ENCODE measurements around the gene HABP4. TPM values are rescaled to one million over a fixed set of nuclear protein-coding genes. Genes with fewer than 3 reads are reported as not detected.

The HABP4 gene
- total and polyA plus RNA-seq, 9 of the 15 experiments (the other 6 are each of a cell fraction or from before 2014, with no cell fraction given), result 0.38 to 2.4 (median 1.9) TPM

DNA sequence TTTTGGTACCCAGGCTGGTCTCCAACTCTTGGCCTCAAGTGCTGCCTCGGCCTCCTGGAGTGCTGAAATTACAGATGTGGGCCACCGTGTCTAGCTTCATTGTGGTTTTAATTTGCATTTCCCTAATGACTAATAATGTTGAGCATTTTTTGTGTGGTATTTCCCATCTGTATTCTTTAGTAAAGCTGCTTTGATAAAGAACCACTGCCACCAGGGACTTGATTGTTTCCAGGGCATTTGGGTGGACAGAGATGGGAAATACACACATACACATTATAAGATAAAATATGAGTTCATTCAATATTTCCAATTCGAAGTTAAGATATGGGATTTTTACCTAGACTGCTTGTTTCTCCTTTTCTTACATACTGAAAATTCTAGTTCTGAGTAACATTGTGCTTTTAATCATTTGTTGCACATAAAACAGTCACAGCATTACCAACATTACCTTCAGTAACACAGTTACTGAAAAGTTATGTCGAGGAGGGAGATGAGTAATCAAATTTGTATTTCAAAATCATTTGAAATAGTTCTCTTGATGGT lies 28.9 kb downstream of the HABP4 start:
- no peaks in the 10 kb centered on the region for H4K20me1 ChIP-seq (replicated peaks; ENCODE audit: control insufficient read depth, insufficient read depth, low read length)
- intact Hi-C loops (cut with micrococcal nuclease), result no loop called here
- ChIA-PET CTCF (ENCODE audit: low intra/inter-chr PET ratio) (interaction anchor here (0.6 kb wide), 1 partner anchor 1102 kb away, joined by 5 read pairs; no protein-coding TSS in a partner anchor), POLR2A (interaction anchor here (0.6 to 0.7 kb wide), 2 partner anchors 19 to 21 kb away, joined by 3 read pairs; no protein-coding TSS in a partner anchor)
- H3K9ac ChIP-seq (ENCODE audit: insufficient read depth in 1 of 2, low read depth in 2 of 2, low read length in 2 of 2), result no peak overlapping the region
- in situ Hi-C loops (cut with MboI), result no loop called here
- FAIRE-seq, result peak; percentile 6
- no peaks in the 10 kb centered on the region for H3K36me3 ChIP-seq (ENCODE audit: control insufficient read depth, insufficient read depth, low read length)
- no peaks in the 10 kb centered on the region for H3K79me2 ChIP-seq (ENCODE audit: control insufficient read depth, insufficient read depth, low read length)
- no peak overlapping the region for H3K4me2 ChIP-seq (ENCODE audit: insufficient read depth, low read length)
- H3K9me1 ChIP-seq (ENCODE audit: control insufficient read depth, insufficient read depth, low read length), result no peaks in the 10 kb centered on the region
- no peak for ATAC-seq
- no peak for TF ChIP-seq DACH1 (IDR thresholded peaks at IDR 0.05; ENCODE audit: partially characterized antibody)
- TF ChIP-seq, protein P1, sequence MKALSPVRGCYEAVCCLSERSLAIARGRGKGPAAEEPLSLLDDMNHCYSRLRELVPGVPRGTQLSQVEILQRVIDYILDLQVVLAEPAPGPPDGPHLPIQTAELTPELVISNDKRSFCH (CRISPR knock-in tag; IDR thresholded peaks at IDR 0.05), result no peak
- TF ChIP-seq, protein P1 (tag; IDR thresholded peaks at IDR 0.05), result no peak
- no peak for TF ChIP-seq TARDBP (IDR thresholded peaks at IDR 0.05)
- no peak for TF ChIP-seq TRIM28 (IDR thresholded peaks at IDR 0.05)
- no peak for TF ChIP-seq POLR2AphosphoS5 (IDR thresholded peaks at IDR 0.05; ENCODE audit: control insufficient read depth, insufficient read depth, low read depth, low read length)
- TF ChIP-seq, protein P2, sequence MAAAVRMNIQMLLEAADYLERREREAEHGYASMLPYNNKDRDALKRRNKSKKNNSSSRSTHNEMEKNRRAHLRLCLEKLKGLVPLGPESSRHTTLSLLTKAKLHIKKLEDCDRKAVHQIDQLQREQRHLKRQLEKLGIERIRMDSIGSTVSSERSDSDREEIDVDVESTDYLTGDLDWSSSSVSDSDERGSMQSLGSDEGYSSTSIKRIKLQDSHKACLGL (CRISPR knock-in tag; IDR thresholded peaks at IDR 0.05; ENCODE audit: borderline replicate concordance, poor library complexity, severe bottlenecking), result no peak
- TF ChIP-seq FOS (IDR thresholded peaks at IDR 0.05; ENCODE audit: extremely low read depth, insufficient read length), result no peak
- no peak for TF ChIP-seq ZNF695 (CRISPR knock-in tag; IDR thresholded peaks at IDR 0.05)
- no peak for TF ChIP-seq POLR2AphosphoS2 (IDR thresholded peaks at IDR 0.05; ENCODE audit: low read length)
- TF ChIP-seq JUND (IDR thresholded peaks at IDR 0.05; ENCODE audit: borderline replicate concordance, low read depth, low read length), result no peak
- no peak for TF ChIP-seq JUND (tag; IDR thresholded peaks at IDR 0.05; ENCODE audit: borderline replicate concordance, low read depth, low read length)
- TF ChIP-seq MTF1 (CRISPR knock-in tag; IDR thresholded peaks at IDR 0.05; ENCODE audit: borderline replicate concordance), result no peak
- TF ChIP-seq, protein P3, sequence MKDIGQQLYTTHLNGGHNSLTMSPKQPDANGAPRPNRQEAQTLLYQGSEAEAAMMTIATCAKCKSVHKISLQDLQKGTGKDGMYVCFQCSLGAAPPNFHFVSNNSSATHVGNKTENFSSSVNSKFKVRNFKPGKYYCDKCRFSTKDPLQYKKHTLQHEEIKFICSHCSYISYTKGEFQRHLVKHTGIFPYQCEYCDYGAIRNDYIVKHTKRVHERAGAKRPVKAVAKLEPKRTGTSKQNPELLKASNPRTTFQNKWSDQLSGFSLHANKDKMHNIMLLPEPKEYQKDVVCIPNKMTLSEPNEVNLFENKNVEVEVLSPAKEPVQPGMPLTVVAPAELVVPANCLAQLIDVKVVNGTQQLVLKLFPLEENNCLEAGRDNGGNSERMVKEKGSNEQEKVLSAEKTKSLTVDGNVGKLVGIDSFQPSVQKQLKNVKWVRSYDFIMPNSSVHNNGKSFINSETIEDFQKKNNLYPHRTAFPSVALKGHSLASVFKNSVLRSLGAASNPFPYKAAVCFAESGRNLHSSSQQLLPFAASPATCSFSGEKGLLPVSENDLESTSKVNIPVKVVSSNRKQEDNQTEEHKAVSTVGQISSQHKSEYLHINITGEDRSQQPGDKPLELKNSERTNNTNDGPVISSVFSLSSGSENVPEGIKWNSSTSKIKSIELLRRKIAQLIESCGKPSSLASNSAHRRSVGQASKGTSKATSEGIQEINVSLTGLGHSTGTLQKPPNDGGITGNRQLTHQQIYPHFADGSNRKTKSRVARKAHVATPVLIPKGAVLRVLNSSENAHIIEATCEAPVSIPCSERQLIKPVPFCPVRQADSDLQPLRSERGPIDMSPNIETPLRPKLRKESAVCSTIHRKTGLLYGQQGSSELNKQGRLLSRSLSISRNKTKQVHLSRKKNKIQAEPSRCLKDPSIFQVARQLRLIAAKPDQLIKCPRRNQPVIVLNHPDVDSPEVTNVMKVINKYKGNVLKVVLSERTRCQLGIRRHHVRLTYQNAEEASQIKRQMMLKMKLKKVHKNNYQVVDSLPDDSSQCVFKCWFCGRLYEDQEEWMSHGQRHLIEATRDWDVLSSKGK (CRISPR knock-in tag; IDR thresholded peaks at IDR 0.05), result no peak
- H3K9me3 ChIP-seq (replicated peaks; ENCODE audit: control insufficient read depth, insufficient read depth, low read depth, low read length), result no peaks in the 10 kb centered on the region
- WGBS (ENCODE audit: insufficient coverage, low coverage, missing lambda C conversion rate), result 14% methylated on average over 4 of the region's 4 CpGs
- H3K4me1 ChIP-seq (replicated peaks in 1 of 2; ENCODE audit: control insufficient read depth in 2 of 2, insufficient read depth in 2 of 2, low read length in 2 of 2), result no peaks in the 10 kb centered on the region
- no peak for DNase-seq (ENCODE audit: extremely low read depth in 1 of 4, low spot score in 3 of 4)
- no peak overlapping the region for H3K27ac ChIP-seq (ENCODE audit: extremely low read depth, low read depth, low read length)
- no TSS peak for BruUV-seq (replicated peaks)
- H3K4me3 ChIP-seq, result no peak overlapping the region
- H2AFZ ChIP-seq (ENCODE audit: low read depth, low read length), result no peak overlapping the region
- H3K27me3 ChIP-seq (ENCODE audit: control insufficient read depth in 2 of 2, insufficient read depth in 2 of 2, low read length in 2 of 2), result no peaks in the 10 kb centered on the region
